H4 (cell line): ENCODE results near the gene QTRT2. TPM values are rescaled to one million over a fixed set of nuclear protein-coding genes. Genes with fewer than 3 reads are reported as not detected.

Source experiments
- DNase-seq: peaks from one replicate; pipeline ENCODE4 v3.0.0-alpha.2; 2015; ENCODE audit warnings: low spot score
- total RNA-seq: library from RNA; depleted of rRNA; stranded (reverse); fragments of >200 nt; shearing (Covaris generic); gene quantifications from 2 replicates; pipeline ENCODE4 v1.2.3, GENCODE V29; 2014; rRNA removed

The QTRT2 gene
- total RNA-seq, 1 experiment from 2014 or later = 23.6 TPM

GRCh38 chr3:114122027-114122709 lies 65.6 kb downstream of the QTRT2 start:
- DNase-seq = peak; percentile 14

- DNase-seq = no peak
Observed at GRCh38 chr3:114126461-114126860, 69.9 kb downstream of the QTRT2 start.

GRCh38 chr3:114127517-114127916 lies 71.0 kb downstream of the QTRT2 start:
- DNase-seq = peak; percentile 51

- DNase-seq = no peak
Observed at GRCh38 chr3:114128231-114128630, 71.7 kb downstream of the QTRT2 start.

- peak; percentile 27 for DNase-seq
Observed at GRCh38 chr3:114128826-114129225, 72.3 kb downstream of the QTRT2 start.

GRCh38 chr3:114132500-114132899 lies 76.0 kb downstream of the QTRT2 start:
- no peak for DNase-seq

- DNase-seq = no peak
Observed at GRCh38 chr3:114133947-114134346, 77.4 kb downstream of the QTRT2 start.

Other genes with a start within 250 kb of the QTRT2 start
- 0.23 and 0.81 TPM in 2 replicates for gene GRAMD1C, start 217.9 kb upstream of the QTRT2 start, total RNA-seq
- gene ZDHHC23, start 108.7 kb upstream of the QTRT2 start, total RNA-seq = 3.9 and 5.1 TPM in 2 replicates
- 0.43 and 0.56 TPM in 2 replicates for gene CCDC191, start 211 bp upstream of the QTRT2 start, total RNA-seq
- not detected in 2 replicates for gene DRD3, start 122.3 kb downstream of the QTRT2 start, total RNA-seq
- not detected in 2 replicates for gene ZNF80, start 180.8 kb downstream of the QTRT2 start, total RNA-seq
- not detected in 2 replicates for gene TIGIT, start 237.3 kb downstream of the QTRT2 start, total RNA-seq